CD14-positive monocyte (primary cell): Measurements from ENCODE around the gene FBXO36. TPM values are rescaled to one million over a fixed set of nuclear protein-coding genes. Genes with fewer than 3 reads are reported as not detected.

Source experiments
- DNase-seq, 3 donors: peaks; one replicate each; pipeline ENCODE4 v3.0.0-alpha.2; 2011 to 2022
- H2AFZ ChIP-seq: 2 replicates; pipeline ENCODE4 v1.6.0; 2012; ENCODE audit warnings: mild to moderate bottlenecking, low read depth, low read length, inconsistent platforms; ENCODE audit not compliant: insufficient read depth, poor library complexity, severe bottlenecking
- H3K27ac ChIP-seq, 2 donors: 1 replicate in 1 of 2; 2 replicates in 1 of 2; pipeline ENCODE4 v1.5.1; 2012 to 2013; ENCODE audit warnings: low read length in 2 of 2, control low read depth in 1 of 2, inconsistent platforms in 1 of 2, low read depth in 1 of 2, mild to moderate bottlenecking in 1 of 2
- H3K27me3 ChIP-seq, 2 donors: one replicate each; pipeline versions ENCODE4 v1.6.0 to v1.6.1; 2011 to 2013; ENCODE audit warnings: low read length in 2 of 2; ENCODE audit not compliant: control insufficient read depth in 2 of 2, insufficient read depth in 2 of 2
- H3K36me3 ChIP-seq, 2 donors: replicated peaks in 1 of 2; 1 replicate in 1 of 2; 2 replicates in 1 of 2; pipeline versions ENCODE4 v1.5.1 to v1.6.1; 2012 to 2013; ENCODE audit warnings: low read length in 2 of 2, control low read depth in 1 of 2, inconsistent platforms in 1 of 2, mild to moderate bottlenecking in 1 of 2; ENCODE audit not compliant: insufficient read depth in 2 of 2, control insufficient read depth in 1 of 2
- H3K4me1 ChIP-seq, 2 donors: 1 replicate in 1 of 2; 2 replicates in 1 of 2; pipeline versions ENCODE4 v1.5.1 to v1.6.1; 2012 to 2013; ENCODE audit warnings: low read length in 2 of 2, control low read depth in 1 of 2, inconsistent platforms in 1 of 2, mild to moderate bottlenecking in 1 of 2, moderate library complexity in 1 of 2; ENCODE audit not compliant: insufficient read depth in 2 of 2, control insufficient read depth in 1 of 2
- H3K4me2 ChIP-seq: replicated peaks from 2 replicates; pipeline ENCODE3; 2012; ENCODE audit warnings: low read length, moderate library complexity, mild to moderate bottlenecking; ENCODE audit not compliant: poor library complexity, severe bottlenecking; ENCODE audit errors: extremely low read depth
- H3K4me3 ChIP-seq, 3 experiments: fragments of 200-600 bp in 1 of 3; sonication (generic) in 1 of 3; replicated peaks in 1 of 3; 1 replicate in 2 of 3; 2 replicates in 1 of 3; pipeline ENCODE4 v1.5.1; 2011 to 2013; ENCODE audit warnings: low read length in 3 of 3, mild to moderate bottlenecking in 3 of 3, control low read depth in 2 of 3, low read depth in 2 of 3, inconsistent platforms in 1 of 3, moderate library complexity in 1 of 3
- H3K79me2 ChIP-seq: 2 replicates; pipeline ENCODE4 v1.6.0; 2012; ENCODE audit warnings: mild to moderate bottlenecking, control low read depth, inconsistent platforms, low read length, moderate library complexity; ENCODE audit not compliant: insufficient read depth
- H3K9ac ChIP-seq: 2 replicates; pipeline ENCODE4 v1.6.0; 2017; ENCODE audit warnings: low read length, mild to moderate bottlenecking; ENCODE audit not compliant: insufficient read depth, poor library complexity, severe bottlenecking
- H3K9me3 ChIP-seq, 2 donors: replicated peaks in 1 of 2; 1 replicate in 1 of 2; 2 replicates in 1 of 2; pipeline versions ENCODE4 v1.5.1 to v1.6.1; 2012 to 2013; ENCODE audit warnings: low read length in 2 of 2, control low read depth in 1 of 2; ENCODE audit not compliant: control insufficient read depth in 1 of 2, insufficient read depth in 1 of 2
- H4K20me1 ChIP-seq: 2 replicates; pipeline ENCODE4 v1.6.0; 2012; ENCODE audit warnings: mild to moderate bottlenecking, low read length, control low read depth, moderate library complexity; ENCODE audit not compliant: insufficient read depth
- H3K27ac Mint-ChIP-seq, 7 donors: one replicate each; pipeline ENCODE4 v1.8.0; 2020; ENCODE audit warnings: mild to moderate bottlenecking in 7 of 7, mixed read lengths in 7 of 7, moderate library complexity in 6 of 7, inconsistent platforms in 2 of 7
- H3K27me3 Mint-ChIP-seq, 3 donors: one replicate each; pipeline ENCODE4 v1.8.0; 2021 to 2022; ENCODE audit warnings: low read depth in 3 of 3, mild to moderate bottlenecking in 3 of 3, mixed read lengths in 3 of 3, moderate library complexity in 3 of 3, inconsistent platforms in 1 of 3
- H3K36me3 Mint-ChIP-seq, 2 donors: one replicate each; pipeline ENCODE4 v1.8.0; 2020; ENCODE audit warnings: mixed read lengths in 2 of 2, inconsistent platforms in 1 of 2, mild to moderate bottlenecking in 1 of 2
- H3K4me1 Mint-ChIP-seq: one replicate; pipeline ENCODE4 v1.8.0; 2020; ENCODE audit warnings: mild to moderate bottlenecking, mixed read lengths
- H3K4me3 Mint-ChIP-seq, 2 donors: one replicate each; pipeline ENCODE4 v1.8.0; 2020; ENCODE audit warnings: mild to moderate bottlenecking in 2 of 2, mixed read lengths in 2 of 2, moderate library complexity in 1 of 2
- H3K9me3 Mint-ChIP-seq, 7 donors: one replicate each; pipeline ENCODE4 v1.8.0; 2020 to 2022; ENCODE audit warnings: mixed read lengths in 7 of 7, mild to moderate bottlenecking in 6 of 7, moderate library complexity in 6 of 7, inconsistent platforms in 2 of 7
- CTCF ChIP-seq: fragments of 200-600 bp; IDR thresholded peaks from one replicate; pipeline ENCODE4 v1.8.0; 2022; ENCODE audit warnings: antibody characterized with exemption, mild to moderate bottlenecking
- WGBS: methylation state at CpG from one replicate; pipeline ENCODE4 v1.1.5; 2013; ENCODE audit warnings: missing lambda C conversion rate; ENCODE audit not compliant: insufficient coverage; 5-methylcytosine and 5-hydroxymethylcytosine counted together
- intact Hi-C, 2 donors: fragments of 100-400 bp; cut with micrococcal nuclease; formaldehyde crosslinking; loops; one replicate each; pipeline versions ENCODE4 v1.15.0 to v1.15.1; 2023
- polyA plus RNA-seq, 3 donors: library from polyadenylated mRNA; depleted of rRNA in 1 of 3; unstranded in 2 of 3; stranded (reverse) in 1 of 3; fragments of 300-500 nt in 2 of 3; fragments of >200 nt in 1 of 3; fragmentation: Illumina TruSeq in 2 of 3; gene quantifications; 1 replicate in 2 of 3; 2 replicates in 1 of 3; pipeline ENCODE4 v1.2.3, GENCODE V29; 2012 to 2021

FBXO36 gene
- polyA plus RNA-seq, 3 donors, result 0.52 to 0.90 (median 0.72) TPM

GRCh38 chr2:229920011-229920641, 2.2 kb upstream of the FBXO36 start:
- H3K9ac ChIP-seq, result peak overlapping the region; percentile 91
- no peaks in the 10 kb centered on the region for H3K27me3 ChIP-seq
- no peak for TF ChIP-seq CTCF
- H2AFZ ChIP-seq, result peak overlapping the region; percentile 100
- H3K4me1 ChIP-seq, result peaks cover 18 to 31% of the 10 kb centered on the region in 2 donors
- Mint-ChIP-seq H3K4me3 (peak overlapping the region; percentile 99), H3K36me3 (peaks cover 10 to 21% of the 10 kb centered on the region in 2 donors), H3K4me1 (peaks cover 48% of the 10 kb centered on the region), H3K27me3 (no peaks in the 10 kb centered on the region), H3K9me3 (no peaks in the 10 kb centered on the region), H3K27ac (peak overlapping the region; percentile 93 to 99 (median 98))
- H3K4me2 ChIP-seq, result peak overlapping the region; percentile 97
- DNase-seq, result no peak
- intact Hi-C loops, result loop anchor here in 1 of 2 donors (10.0 kb wide), 1 partner anchor 405 kb away; the partner anchor contains the start of gene SP140L
- H3K27ac ChIP-seq, result peak overlapping the region; percentile 54 to 95
- H3K79me2 ChIP-seq, result peaks cover 67% of the 10 kb centered on the region
- H4K20me1 ChIP-seq, result peaks cover 60% of the 10 kb centered on the region
- H3K4me3 ChIP-seq, result peak overlapping the region; percentile 39 to 99 (median 88)
- WGBS, result 9% methylated on average over 15 of the region's 20 CpGs
- no peaks in the 10 kb centered on the region for H3K9me3 ChIP-seq
- peaks cover 7 to 18% of the 10 kb centered on the region in 2 donors for H3K36me3 ChIP-seq

GRCh38 chr2:229921101-229921891, 1.0 kb upstream of the FBXO36 start:
- Histone ChIP-seq H3K9ac (peak overlapping the region; percentile 91), H3K4me2 (peak overlapping the region; percentile 97), H3K4me3 (peak overlapping the region; percentile 39 to 99 (median 88)), H4K20me1 (peaks cover 48% of the 10 kb centered on the region), H3K79me2 (peaks cover 55% of the 10 kb centered on the region), H3K27ac (peak overlapping the region; percentile 94 to 95), H3K27me3 (no peaks in the 10 kb centered on the region), H3K36me3 (peaks cover 6 to 14% of the 10 kb centered on the region in 2 donors), H3K4me1 (peaks cover 18 to 30% of the 10 kb centered on the region in 2 donors), H3K9me3 (no peaks in the 10 kb centered on the region), H2AFZ (peak overlapping the region; percentile 100)
- Mint-ChIP-seq H3K36me3 (peaks cover 10 to 20% of the 10 kb centered on the region in 2 donors), H3K4me3 (peak overlapping the region; percentile 99), H3K4me1 (peaks cover 39% of the 10 kb centered on the region), H3K9me3 (no peaks in the 10 kb centered on the region), H3K27ac (peak overlapping the region; percentile 96 to 99 (median 98)), H3K27me3 (no peaks in the 10 kb centered on the region)
- intact Hi-C loops, result loop anchor here in 1 of 2 donors (10.0 kb wide), 1 partner anchor 404 kb away; the partner anchor contains the start of gene SP140L
- whole genome bisulfite sequencing, result under 1% methylated on average over 25 of the region's 60 CpGs
- no peak for TF ChIP-seq CTCF
- peak; percentile 44 to 68 (median 54) for DNase-seq
